ENCODE results near the gene MBOAT1. TPM values are rescaled to one million over a fixed set of nuclear protein-coding genes. Genes with fewer than 3 reads are reported as not detected.
"Not testable (repeated sequence)": the region's sequence is repeated elsewhere in the genome, so short reads cannot be mapped to it uniquely, and the experiment has no call there.

Gene MBOAT1
- polyA plus RNA-seq, 4 donors: 15.0 to 26.1 (median 22.2) TPM

- no peak for DNase-seq (ENCODE audit: low read depth in 4 of 4, low spot score in 2 of 4)
These were observed 38.2 kb downstream of the MBOAT1 start for GRCh38 chr6:20173833-20174792.

GRCh38 chr6:20172842-20173456 is 39.3 kb downstream of the MBOAT1 start:
- DNase-seq (ENCODE audit: low read depth in 4 of 4, low spot score in 2 of 4): no peak

- DNase-seq (ENCODE audit: low read depth in 4 of 4, low spot score in 2 of 4): no peak
These were observed 41.7 kb downstream of the MBOAT1 start for GRCh38 chr6:20170455-20171148.

- no peak for DNase-seq (ENCODE audit: low read depth in 4 of 4, low spot score in 2 of 4)
These were observed 42.5 kb downstream of the MBOAT1 start for GRCh38 chr6:20169786-20170185.

GRCh38 chr6:20169119-20169557 is 43.1 kb downstream of the MBOAT1 start:
- no peak for DNase-seq (ENCODE audit: low read depth in 4 of 4, low spot score in 2 of 4)

GRCh38 chr6:20168690-20169089 is 43.6 kb downstream of the MBOAT1 start:
- DNase-seq (ENCODE audit: low read depth in 4 of 4, low spot score in 2 of 4): no peak

- no peak for DNase-seq (ENCODE audit: low read depth in 4 of 4, low spot score in 2 of 4)
These were observed 44.7 kb downstream of the MBOAT1 start for GRCh38 chr6:20167601-20168000.

GRCh38 chr6:20166210-20166609 is 46.1 kb downstream of the MBOAT1 start:
- DNase-seq (ENCODE audit: low read depth in 4 of 4, low spot score in 2 of 4): no peak

GRCh38 chr6:20162515-20162914 is 49.8 kb downstream of the MBOAT1 start:
- DNase-seq (ENCODE audit: low read depth in 4 of 4, low spot score in 2 of 4): no peak

- no peak for DNase-seq (ENCODE audit: low read depth in 4 of 4, low spot score in 2 of 4)
These were observed 51.6 kb downstream of the MBOAT1 start for GRCh38 chr6:20160541-20161283.

- DNase-seq (ENCODE audit: low read depth in 4 of 4, low spot score in 2 of 4): no peak
These were observed 52.3 kb downstream of the MBOAT1 start for GRCh38 chr6:20159781-20160540.

GRCh38 chr6:20159098-20159497 is 53.2 kb downstream of the MBOAT1 start:
- no peak for DNase-seq (ENCODE audit: low read depth in 4 of 4, low spot score in 2 of 4)

- no peak for DNase-seq (ENCODE audit: low read depth in 4 of 4, low spot score in 2 of 4)
These were observed 53.6 kb downstream of the MBOAT1 start for GRCh38 chr6:20158676-20159075.

GRCh38 chr6:20156824-20157223 is 55.4 kb downstream of the MBOAT1 start:
- no peak for DNase-seq (ENCODE audit: low read depth in 4 of 4, low spot score in 2 of 4)

GRCh38 chr6:20154753-20155152 is 57.5 kb downstream of the MBOAT1 start:
- DNase-seq (ENCODE audit: low read depth in 4 of 4, low spot score in 2 of 4): no peak

GRCh38 chr6:20153194-20153593 is 59.1 kb downstream of the MBOAT1 start:
- DNase-seq (ENCODE audit: low read depth in 4 of 4, low spot score in 2 of 4): no peak

- DNase-seq (ENCODE audit: low read depth in 4 of 4, low spot score in 2 of 4): no peak
These were observed 63.8 kb downstream of the MBOAT1 start for GRCh38 chr6:20148433-20148832.

GRCh38 chr6:20147469-20147868 is 64.8 kb downstream of the MBOAT1 start:
- no peak for DNase-seq (ENCODE audit: low read depth in 4 of 4, low spot score in 2 of 4)

- not testable (repeated sequence) for DNase-seq (ENCODE audit: low read depth in 4 of 4, low spot score in 2 of 4)
These were observed 65.4 kb downstream of the MBOAT1 start for GRCh38 chr6:20146831-20147230.

GRCh38 chr6:20146291-20146690 is 66.0 kb downstream of the MBOAT1 start:
- no peak for DNase-seq (ENCODE audit: low read depth in 4 of 4, low spot score in 2 of 4)

Measured in left renal cortex interstitium (tissue), 4 donors.